GM12801 (cell line): Measurements from ENCODE around the gene HBG1.

Experiments
- CTCF ChIP-seq: IDR thresholded peaks from one replicate; pipeline ENCODE4 v1.5.1; 2011; ENCODE audit warnings: control low read depth; ENCODE audit not compliant: insufficient read length; ENCODE audit errors: extremely low read depth

HBG1 gene

GRCh38 chr11:5240458-5240857 is 9.2 kb downstream of the HBG1 start:
- TF ChIP-seq CTCF: no peak

- TF ChIP-seq CTCF: no peak
Observed at GRCh38 chr11:5240056-5240455, 9.6 kb downstream of the HBG1 start.

- TF ChIP-seq CTCF: no peak
Observed at GRCh38 chr11:5239046-5239445, 10.6 kb downstream of the HBG1 start.

- TF ChIP-seq CTCF: no peak
Observed at GRCh38 chr11:5238486-5238885, 11.2 kb downstream of the HBG1 start.

GRCh38 chr11:5237420-5237819 is 12.2 kb downstream of the HBG1 start:
- TF ChIP-seq CTCF: no peak

- TF ChIP-seq CTCF: no peak
Observed at GRCh38 chr11:5235364-5236095, 14.1 kb downstream of the HBG1 start.

GRCh38 chr11:5234381-5234834 is 15.2 kb downstream of the HBG1 start, which contains the start of gene HBD:
TSS of gene HBD (minus strand) at chr11:5234483. CDS start at chr11:5234433, 50 bp downstream.
- TF ChIP-seq CTCF: no peak

GRCh38 chr11:5233307-5233706 is 16.4 kb downstream of the HBG1 start:
- no peak for TF ChIP-seq CTCF
